HEK293 (cell line): ENCODE results near the gene TUFM.

ENCODE experiments used
- BCL11A ChIP-seq: fragments of 450-650 bp; formaldehyde crosslinking; IDR thresholded peaks from 2 replicates; pipeline ENCODE4 v1.5.1; 2016; ENCODE audit warnings: low read depth, missing biosample characterization, missing genetic modification characterization
- HOXD13 ChIP-seq: sonication (generic); formaldehyde crosslinking; IDR thresholded peaks from 2 replicates; pipeline ENCODE4 v1.8.0; 2022; ENCODE audit warnings: missing genetic modification reagents, borderline replicate concordance
- KLF1 ChIP-seq: fragments of 450-650 bp; formaldehyde crosslinking; IDR thresholded peaks from 2 replicates; pipeline ENCODE4 v1.5.1; 2016; ENCODE audit warnings: missing biosample characterization, missing genetic modification characterization
- KLF8 ChIP-seq: fragments of 450-650 bp; formaldehyde crosslinking; IDR thresholded peaks from 2 replicates; pipeline ENCODE4 v1.5.1; 2016; ENCODE audit warnings: missing biosample characterization, missing genetic modification characterization
- MYNN ChIP-seq: fragments of 450-650 bp; formaldehyde crosslinking; IDR thresholded peaks from 2 replicates; pipeline ENCODE4 v1.5.1; 2016; ENCODE audit warnings: missing biosample characterization, missing genetic modification characterization, borderline replicate concordance
- OSR2 ChIP-seq: fragments of 450-650 bp; formaldehyde crosslinking; IDR thresholded peaks from 2 replicates; pipeline ENCODE4 v1.5.1; 2016; ENCODE audit warnings: missing biosample characterization, missing genetic modification characterization
- RBAK ChIP-seq: fragments of 450-650 bp; formaldehyde crosslinking; IDR thresholded peaks from 2 replicates; pipeline ENCODE4 v1.5.1; 2016; ENCODE audit warnings: missing biosample characterization, missing genetic modification characterization
- SP3 ChIP-seq: fragments of 450-650 bp; formaldehyde crosslinking; IDR thresholded peaks from 2 replicates; pipeline ENCODE4 v1.5.1; 2016; ENCODE audit warnings: missing biosample characterization, missing genetic modification characterization
- YY1 ChIP-seq: fragments of 450-650 bp; formaldehyde crosslinking; IDR thresholded peaks from 2 replicates; pipeline ENCODE4 v1.5.1; 2018; ENCODE audit warnings: missing biosample characterization, missing genetic modification characterization
- ZEB2 ChIP-seq: fragments of 450-650 bp; formaldehyde crosslinking; IDR thresholded peaks from 2 replicates; pipeline ENCODE4 v1.5.1; 2016; ENCODE audit warnings: missing biosample characterization, missing genetic modification characterization
- ZFP37 ChIP-seq: fragments of 450-650 bp; formaldehyde crosslinking; IDR thresholded peaks from 2 replicates; pipeline ENCODE4 v1.5.1; 2016; ENCODE audit warnings: missing biosample characterization, missing genetic modification characterization
- ZFP41 ChIP-seq: fragments of 450-650 bp; formaldehyde crosslinking; IDR thresholded peaks from 2 replicates; pipeline ENCODE4 v1.5.1; 2016; ENCODE audit warnings: missing biosample characterization, missing genetic modification characterization, borderline replicate concordance
- ZNF112 ChIP-seq: fragments of 450-650 bp; formaldehyde crosslinking; IDR thresholded peaks from 2 replicates; pipeline ENCODE4 v1.5.0; 2017; ENCODE audit warnings: missing biosample characterization, missing genetic modification characterization
- ZNF133 ChIP-seq: fragments of 450-650 bp; formaldehyde crosslinking; IDR thresholded peaks from 2 replicates; pipeline ENCODE4 v1.5.1; 2016; ENCODE audit warnings: missing biosample characterization, missing genetic modification characterization
- ZNF146 ChIP-seq: fragments of 450-650 bp; formaldehyde crosslinking; IDR thresholded peaks from 2 replicates; pipeline ENCODE4 v1.5.1; 2016; ENCODE audit warnings: missing biosample characterization, missing genetic modification characterization
- ZNF221 ChIP-seq: fragments of 450-650 bp; formaldehyde crosslinking; IDR thresholded peaks from 2 replicates; pipeline ENCODE4 v1.5.1; 2017; ENCODE audit warnings: missing biosample characterization, missing genetic modification characterization, borderline replicate concordance
- ZNF324 ChIP-seq: fragments of 450-650 bp; formaldehyde crosslinking; IDR thresholded peaks from 2 replicates; pipeline ENCODE4 v1.5.1; 2016; ENCODE audit warnings: missing biosample characterization, missing genetic modification characterization
- ZNF366 ChIP-seq: fragments of 450-650 bp; formaldehyde crosslinking; conservative IDR thresholded peaks from 2 replicates; pipeline ENCODE4 v1.5.1; 2016; ENCODE audit warnings: missing biosample characterization, missing genetic modification characterization
- ZNF391 ChIP-seq: fragments of 450-650 bp; formaldehyde crosslinking; IDR thresholded peaks from 2 replicates; pipeline ENCODE4 v1.5.1; 2016; ENCODE audit warnings: low read depth, missing biosample characterization, missing genetic modification characterization, borderline replicate concordance
- ZNF426 ChIP-seq: fragments of 450-650 bp; formaldehyde crosslinking; IDR thresholded peaks from 2 replicates; pipeline ENCODE4 v1.5.1; 2017; ENCODE audit warnings: missing biosample characterization, missing genetic modification characterization, mild to moderate bottlenecking, inconsistent platforms, moderate library complexity
- ZNF544 ChIP-seq: fragments of 450-650 bp; formaldehyde crosslinking; IDR thresholded peaks from 2 replicates; pipeline ENCODE4 v1.5.0; 2017; ENCODE audit warnings: missing biosample characterization, missing genetic modification characterization
- ZNF596 ChIP-seq: fragments of 450-650 bp; IDR thresholded peaks from 2 replicates; pipeline ENCODE4 v1.5.0; 2018; ENCODE audit warnings: missing biosample characterization, mild to moderate bottlenecking, missing genetic modification characterization, moderate library complexity
- ZNF600 ChIP-seq: fragments of 450-650 bp; formaldehyde crosslinking; IDR thresholded peaks from 2 replicates; pipeline ENCODE4 v1.5.1; 2016; ENCODE audit warnings: missing biosample characterization, missing genetic modification characterization
- ZNF610 ChIP-seq: fragments of 450-650 bp; formaldehyde crosslinking; IDR thresholded peaks from 2 replicates; pipeline ENCODE4 v1.5.1; 2016; ENCODE audit warnings: missing biosample characterization, missing genetic modification characterization, borderline replicate concordance
- ZNF624 ChIP-seq: fragments of 450-650 bp; formaldehyde crosslinking; IDR thresholded peaks from 2 replicates; pipeline ENCODE4 v1.5.1; 2017; ENCODE audit warnings: missing biosample characterization, missing genetic modification characterization
- ZNF660 ChIP-seq: fragments of 450-650 bp; IDR thresholded peaks from 2 replicates; pipeline ENCODE4 v1.5.1; 2018; ENCODE audit warnings: missing biosample characterization, mild to moderate bottlenecking, missing genetic modification characterization
- ZNF664 ChIP-seq: fragments of 450-650 bp; formaldehyde crosslinking; IDR thresholded peaks from 2 replicates; pipeline ENCODE4 v1.5.1; 2016; ENCODE audit warnings: missing biosample characterization, missing genetic modification characterization
- ZNF670 ChIP-seq: fragments of 450-650 bp; formaldehyde crosslinking; IDR thresholded peaks from 2 replicates; pipeline ENCODE4 v1.5.1; 2016; ENCODE audit warnings: missing biosample characterization, missing genetic modification characterization, low read depth
- ZNF792 ChIP-seq: fragments of 450-650 bp; formaldehyde crosslinking; IDR thresholded peaks from 2 replicates; pipeline ENCODE4 v1.5.1; 2016; ENCODE audit warnings: missing biosample characterization, missing genetic modification characterization
- ZNF843 ChIP-seq: fragments of 450-650 bp; formaldehyde crosslinking; IDR thresholded peaks from 2 replicates; pipeline ENCODE4 v1.5.1; 2016; ENCODE audit warnings: missing biosample characterization, missing genetic modification characterization
- TF ChIP-seq, protein P1 (sequence below): fragments of 450-650 bp; formaldehyde crosslinking; IDR thresholded peaks from 2 replicates; pipeline ENCODE4 v1.5.1; 2016; ENCODE audit warnings: missing biosample characterization, missing genetic modification characterization
- TF ChIP-seq, protein P2 (sequence below): fragments of 450-650 bp; formaldehyde crosslinking; IDR thresholded peaks from 2 replicates; pipeline ENCODE4 v1.5.1; 2016; ENCODE audit warnings: missing biosample characterization, missing genetic modification characterization
- TF ChIP-seq, protein P3 (sequence below): fragments of 450-650 bp; formaldehyde crosslinking; IDR thresholded peaks from 2 replicates; pipeline ENCODE4 v1.5.1; 2016; ENCODE audit warnings: missing biosample characterization, missing genetic modification characterization
- TF ChIP-seq, protein P4 (sequence below): fragments of 450-650 bp; formaldehyde crosslinking; IDR thresholded peaks from 2 replicates; pipeline ENCODE4 v1.5.0; 2017; ENCODE audit warnings: missing biosample characterization, missing genetic modification characterization, borderline replicate concordance

The TUFM gene

DNA sequence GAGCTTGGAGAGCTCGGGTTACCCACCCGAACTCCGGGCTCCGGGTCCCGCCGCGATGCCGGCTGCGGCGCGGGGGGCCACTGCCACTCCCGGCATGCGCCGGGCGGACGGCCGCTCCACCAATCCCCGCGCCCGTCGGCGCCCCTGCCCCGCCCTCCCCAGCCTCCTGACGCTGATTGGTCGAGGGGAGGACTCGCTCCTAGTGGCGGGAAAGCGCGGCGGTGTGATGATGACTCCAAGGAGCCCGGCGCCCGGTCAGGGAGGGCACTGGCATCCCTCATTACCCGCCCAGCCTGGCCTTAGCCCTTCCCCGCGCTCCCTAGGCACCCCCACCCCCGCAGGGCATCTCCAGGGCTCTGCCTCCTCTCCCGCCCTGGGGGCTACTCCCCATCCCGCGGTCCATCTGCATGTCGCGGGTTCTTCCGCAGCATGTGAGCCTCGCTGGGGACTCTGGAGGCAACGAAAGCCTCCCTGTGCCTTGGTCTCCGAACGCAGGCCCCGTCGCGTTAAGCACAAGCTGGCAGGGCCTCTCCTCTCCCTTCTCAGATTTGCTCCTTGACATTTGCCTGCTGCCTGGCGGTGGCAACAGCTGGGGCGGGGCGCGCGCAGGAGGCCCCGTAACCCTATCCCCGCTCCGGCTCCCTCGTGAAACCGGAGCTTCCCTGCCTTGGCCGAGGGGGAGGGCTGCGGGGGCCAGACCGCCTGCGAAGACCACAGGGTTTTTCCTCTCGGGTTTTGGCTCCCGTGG lies 33.9 kb upstream of the TUFM start (continued):
- peak; percentile 43; the same call in 1 of the 2 replicates for TF ChIP-seq ZNF391 (tag by site-specific recombination)
- TF ChIP-seq ZNF600 (tag by site-specific recombination), result peak; percentile 86
- no peak for TF ChIP-seq HOXD13
- TF ChIP-seq ZNF596 (tag by site-specific recombination), result no peak
- peak; percentile 74 for TF ChIP-seq ZEB2 (tag by site-specific recombination)
- TF ChIP-seq, protein P1, sequence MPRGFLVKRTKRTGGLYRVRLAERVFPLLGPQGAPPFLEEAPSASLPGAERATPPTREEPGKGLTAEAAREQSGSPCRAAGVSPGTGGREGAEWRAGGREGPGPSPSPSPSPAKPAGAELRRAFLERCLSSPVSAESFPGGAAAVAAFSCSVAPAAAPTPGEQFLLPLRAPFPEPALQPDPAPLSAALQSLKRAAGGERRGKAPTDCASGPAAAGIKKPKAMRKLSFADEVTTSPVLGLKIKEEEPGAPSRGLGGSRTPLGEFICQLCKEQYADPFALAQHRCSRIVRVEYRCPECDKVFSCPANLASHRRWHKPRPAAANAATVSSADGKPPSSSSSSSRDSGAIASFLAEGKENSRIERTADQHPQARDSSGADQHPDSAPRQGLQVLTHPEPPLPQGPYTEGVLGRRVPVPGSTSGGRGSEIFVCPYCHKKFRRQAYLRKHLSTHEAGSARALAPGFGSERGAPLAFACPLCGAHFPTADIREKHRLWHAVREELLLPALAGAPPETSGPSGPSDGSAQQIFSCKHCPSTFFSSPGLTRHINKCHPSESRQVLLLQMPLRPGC (tag by site-specific recombination), result no peak
- TF ChIP-seq SP3, result peak; percentile 79
- TF ChIP-seq BCL11A, result 0 out of 2 replicates have a peak, but pooled peaks have one; percentile 48
- TF ChIP-seq ZNF426 (tag by site-specific recombination), result no peak
- TF ChIP-seq ZNF792 (tag by site-specific recombination), result no peak
- no peak for TF ChIP-seq ZNF670 (tag by site-specific recombination)
- no peak; the same call in 1 of the 2 replicates for TF ChIP-seq YY1 (tag by site-specific recombination)
- TF ChIP-seq ZNF146 (tag by site-specific recombination), result no peak
- no peak for TF ChIP-seq ZNF843
- no peak for TF ChIP-seq ZNF610
- no peak for TF ChIP-seq RBAK (tag by site-specific recombination)
- 0 out of 2 replicates have a peak, but pooled peaks have one; percentile 31 for TF ChIP-seq ZNF324 (tag by site-specific recombination)
- no peak for TF ChIP-seq ZNF544 (tag by site-specific recombination)
- no peak for TF ChIP-seq MYNN (tag by site-specific recombination)
- TF ChIP-seq ZNF112 (tag by site-specific recombination), result no peak
- no peak for TF ChIP-seq ZNF366 (tag by site-specific recombination)
- no peak for TF ChIP-seq ZNF624 (tag by site-specific recombination)
- TF ChIP-seq, protein P2, sequence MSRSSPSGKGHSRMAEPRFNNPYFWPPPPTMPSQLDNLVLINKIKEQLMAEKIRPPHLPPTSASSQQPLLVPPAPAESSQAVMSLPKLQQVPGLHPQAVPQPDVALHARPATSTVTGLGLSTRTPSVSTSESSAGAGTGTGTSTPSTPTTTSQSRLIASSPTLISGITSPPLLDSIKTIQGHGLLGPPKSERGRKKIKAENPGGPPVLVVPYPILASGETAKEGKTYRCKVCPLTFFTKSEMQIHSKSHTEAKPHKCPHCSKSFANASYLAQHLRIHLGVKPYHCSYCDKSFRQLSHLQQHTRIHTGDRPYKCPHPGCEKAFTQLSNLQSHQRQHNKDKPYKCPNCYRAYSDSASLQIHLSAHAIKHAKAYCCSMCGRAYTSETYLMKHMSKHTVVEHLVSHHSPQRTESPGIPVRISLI (tag by site-specific recombination), result no peak
- no peak for TF ChIP-seq ZNF664 (tag by site-specific recombination)
- TF ChIP-seq, protein P3, sequence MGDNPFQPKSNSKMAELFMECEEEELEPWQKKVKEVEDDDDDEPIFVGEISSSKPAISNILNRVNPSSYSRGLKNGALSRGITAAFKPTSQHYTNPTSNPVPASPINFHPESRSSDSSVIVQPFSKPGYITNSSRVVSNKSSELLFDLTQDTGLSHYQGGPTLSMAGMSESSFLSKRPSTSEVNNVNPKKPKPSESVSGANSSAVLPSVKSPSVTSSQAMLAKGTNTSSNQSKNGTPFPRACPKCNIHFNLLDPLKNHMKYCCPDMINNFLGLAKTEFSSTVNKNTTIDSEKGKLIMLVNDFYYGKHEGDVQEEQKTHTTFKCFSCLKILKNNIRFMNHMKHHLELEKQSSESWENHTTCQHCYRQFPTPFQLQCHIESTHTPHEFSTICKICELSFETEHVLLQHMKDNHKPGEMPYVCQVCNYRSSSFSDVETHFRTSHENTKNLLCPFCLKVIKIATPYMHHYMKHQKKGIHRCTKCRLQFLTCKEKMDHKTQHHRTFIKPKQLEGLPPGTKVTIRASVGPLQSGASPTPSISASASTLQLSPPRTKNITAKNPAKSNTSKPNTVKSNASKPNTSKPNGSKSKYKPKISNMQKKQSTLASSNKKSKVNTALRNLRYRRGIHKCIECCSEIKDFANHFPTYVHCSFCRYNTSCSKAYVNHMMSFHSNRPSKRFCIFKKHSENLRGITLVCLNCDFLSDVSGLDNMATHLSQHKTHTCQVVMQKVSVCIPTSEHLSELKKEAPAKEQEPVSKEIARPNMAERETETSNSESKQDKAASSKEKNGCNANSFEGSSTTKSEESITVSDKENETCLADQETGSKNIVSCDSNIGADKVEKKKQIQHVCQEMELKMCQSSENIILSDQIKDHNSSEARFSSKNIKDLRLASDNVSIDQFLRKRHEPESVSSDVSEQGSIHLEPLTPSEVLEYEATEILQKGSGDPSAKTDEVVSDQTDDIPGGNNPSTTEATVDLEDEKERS (tag by site-specific recombination), result no peak
- no peak for TF ChIP-seq ZFP37
- TF ChIP-seq, protein P4, sequence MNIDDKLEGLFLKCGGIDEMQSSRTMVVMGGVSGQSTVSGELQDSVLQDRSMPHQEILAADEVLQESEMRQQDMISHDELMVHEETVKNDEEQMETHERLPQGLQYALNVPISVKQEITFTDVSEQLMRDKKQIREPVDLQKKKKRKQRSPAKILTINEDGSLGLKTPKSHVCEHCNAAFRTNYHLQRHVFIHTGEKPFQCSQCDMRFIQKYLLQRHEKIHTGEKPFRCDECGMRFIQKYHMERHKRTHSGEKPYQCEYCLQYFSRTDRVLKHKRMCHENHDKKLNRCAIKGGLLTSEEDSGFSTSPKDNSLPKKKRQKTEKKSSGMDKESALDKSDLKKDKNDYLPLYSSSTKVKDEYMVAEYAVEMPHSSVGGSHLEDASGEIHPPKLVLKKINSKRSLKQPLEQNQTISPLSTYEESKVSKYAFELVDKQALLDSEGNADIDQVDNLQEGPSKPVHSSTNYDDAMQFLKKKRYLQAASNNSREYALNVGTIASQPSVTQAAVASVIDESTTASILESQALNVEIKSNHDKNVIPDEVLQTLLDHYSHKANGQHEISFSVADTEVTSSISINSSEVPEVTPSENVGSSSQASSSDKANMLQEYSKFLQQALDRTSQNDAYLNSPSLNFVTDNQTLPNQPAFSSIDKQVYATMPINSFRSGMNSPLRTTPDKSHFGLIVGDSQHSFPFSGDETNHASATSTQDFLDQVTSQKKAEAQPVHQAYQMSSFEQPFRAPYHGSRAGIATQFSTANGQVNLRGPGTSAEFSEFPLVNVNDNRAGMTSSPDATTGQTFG, result no peak
- no peak for TF ChIP-seq ZNF133
- no peak for TF ChIP-seq ZFP41 (tag by site-specific recombination)
- peak; percentile 68; the same call in 1 of the 2 replicates for TF ChIP-seq OSR2 (tag by site-specific recombination)
- peak; percentile 47; the same call in 1 of the 2 replicates for TF ChIP-seq KLF8
- peak; percentile 84 for TF ChIP-seq KLF1
- TF ChIP-seq ZNF221 (tag by site-specific recombination), result no peak
- TF ChIP-seq ZNF660, result peak; percentile 25; the same call in 1 of the 2 replicates
